ENCODE results near the gene CDC37L1.
A peak's percentile ranks its signal among the peaks of the same experiment; 100 is the strongest.
"Not testable (repeated sequence)": the region's sequence is repeated elsewhere in the genome, so short reads cannot be mapped to it uniquely, and the experiment has no call there.

CDC37L1 gene

DNA sequence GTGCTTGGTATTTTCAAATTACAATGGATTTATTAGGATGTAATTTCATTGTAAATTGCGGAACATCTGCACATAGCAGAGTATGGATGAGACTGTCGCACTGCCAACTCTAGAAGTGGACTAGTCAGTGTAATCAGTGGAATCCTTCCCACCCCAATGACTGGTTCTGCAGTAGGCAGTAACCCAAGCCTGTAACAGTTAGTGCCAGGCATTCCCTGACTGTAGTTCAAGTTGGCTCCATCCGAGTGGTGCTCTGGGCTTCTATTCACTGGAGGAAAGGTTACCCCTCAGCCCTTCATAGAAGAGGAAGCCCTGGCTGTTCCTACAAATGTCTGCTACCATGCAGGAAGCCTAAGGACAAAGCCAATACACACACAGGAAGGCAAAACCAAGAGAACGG, 38.4 kb downstream of the CDC37L1 start:
- DNase-seq: no peak

GRCh38 chr9:4718911-4719310, 39.5 kb downstream of the CDC37L1 start:
- DNase-seq: no peak

GRCh38 chr9:4721736-4722135, 42.4 kb downstream of the CDC37L1 start:
- no peak for DNase-seq

DNA sequence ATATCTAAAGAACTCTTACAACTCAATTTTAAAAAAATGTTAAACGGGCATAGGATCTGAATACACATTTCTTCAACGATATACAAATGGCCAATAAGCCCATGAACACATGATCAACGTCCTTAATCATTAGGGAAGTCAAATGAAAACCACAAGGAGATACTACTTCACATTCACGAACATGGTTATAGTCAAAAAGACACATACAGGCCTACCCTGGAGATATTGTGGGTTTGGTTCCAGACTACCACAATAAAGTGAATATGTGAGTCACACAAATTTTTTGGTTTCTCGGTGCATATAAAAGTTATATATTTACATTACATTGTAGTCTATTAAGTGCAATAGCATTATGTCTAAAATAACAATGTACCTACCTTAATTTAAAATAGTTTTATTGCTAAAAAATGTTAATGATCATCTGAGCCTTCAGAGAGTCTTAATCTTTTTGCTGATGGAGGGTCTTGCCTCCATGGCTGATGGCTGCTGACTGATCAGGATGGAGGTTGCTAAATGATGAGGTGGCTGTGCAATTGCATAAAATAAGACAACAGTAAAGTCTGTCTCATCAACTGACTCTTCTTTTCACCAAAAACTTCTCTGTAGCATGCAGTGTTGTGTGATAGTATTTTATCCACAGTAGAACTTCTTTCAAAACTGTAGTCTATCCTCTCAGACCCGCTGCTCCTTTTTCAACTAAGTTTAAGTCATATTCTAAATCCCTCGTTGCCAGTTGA, 46.5 kb downstream of the CDC37L1 start:
- peak; percentile 61 for DNase-seq

GRCh38 chr9:4727593-4727992, 48.2 kb downstream of the CDC37L1 start:
- DNase-seq: peak; percentile 61

DNA sequence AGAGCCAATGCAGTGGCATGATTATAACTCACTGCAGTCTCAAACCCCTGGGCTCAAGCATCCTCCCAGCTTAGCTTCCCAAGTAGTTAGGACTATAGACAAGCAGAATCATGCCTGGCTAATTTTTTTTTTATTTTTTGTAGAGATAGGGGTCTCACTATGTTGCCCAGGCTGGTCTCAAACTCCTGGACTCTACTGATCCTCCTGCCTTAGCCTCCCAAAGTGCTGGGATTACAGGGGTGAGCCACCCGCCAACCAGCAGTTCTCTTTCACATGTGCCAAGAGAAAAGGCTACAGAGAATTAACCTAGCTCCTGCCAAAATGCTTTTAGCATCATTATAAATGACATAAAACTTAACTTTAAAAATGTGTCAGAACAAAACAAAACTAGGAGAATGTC, 53.5 kb downstream of the CDC37L1 start:
- DNase-seq: no peak

DNA sequence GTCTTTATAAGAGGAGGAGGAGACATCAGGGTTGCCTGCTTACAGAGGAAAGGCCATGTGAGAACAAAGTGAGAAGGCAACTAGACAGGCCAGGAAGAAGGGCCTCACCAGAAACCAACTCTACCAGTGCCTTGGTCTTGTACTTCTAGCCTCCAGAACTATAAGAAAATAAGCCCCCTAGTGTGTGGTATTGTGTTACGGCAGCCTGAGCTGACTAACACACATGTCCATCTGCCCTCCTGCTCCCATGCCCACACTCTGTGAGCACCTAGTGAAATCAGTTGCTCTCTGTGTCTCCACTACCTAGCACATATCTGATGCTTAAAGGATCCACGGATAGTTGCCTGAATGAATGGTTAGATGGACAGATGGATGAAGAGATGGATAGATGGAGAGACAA, 54.8 kb downstream of the CDC37L1 start:
- DNase-seq: no peak

DNA sequence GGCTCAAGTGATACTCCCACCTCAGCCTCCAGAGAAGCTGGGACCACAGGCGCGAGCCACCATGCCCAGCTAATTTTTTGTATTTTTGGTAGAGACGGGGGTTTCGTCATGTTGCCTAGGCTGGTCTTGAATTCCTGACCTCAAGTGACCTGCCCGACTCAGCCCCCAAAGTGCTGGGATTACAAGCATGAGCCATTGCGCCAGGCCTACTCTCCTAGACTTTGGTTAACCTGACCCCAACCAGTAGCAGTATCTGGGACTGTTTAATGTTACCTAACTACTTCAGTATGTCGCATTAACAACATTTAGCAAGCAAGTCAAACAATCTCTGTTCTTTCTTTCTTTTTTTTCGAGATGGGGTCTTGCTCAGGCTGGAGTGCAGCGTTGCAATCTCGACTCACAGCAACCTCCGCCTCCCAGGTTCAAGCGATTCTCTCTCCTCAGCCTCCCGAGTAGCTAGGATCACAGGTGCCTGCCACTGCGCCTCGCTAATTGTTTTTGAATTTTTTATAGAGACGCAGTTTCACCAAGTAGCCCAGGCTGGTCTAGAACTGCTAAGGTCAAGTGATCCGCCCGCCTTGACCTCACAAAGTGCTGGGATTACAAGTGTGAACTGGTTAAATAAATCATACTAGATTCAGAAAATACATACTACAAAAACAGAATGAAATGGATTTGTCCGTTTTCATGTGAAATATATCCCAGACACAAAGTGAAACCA, 59.7 kb downstream of the CDC37L1 start:
- no peak for DNase-seq

DNA sequence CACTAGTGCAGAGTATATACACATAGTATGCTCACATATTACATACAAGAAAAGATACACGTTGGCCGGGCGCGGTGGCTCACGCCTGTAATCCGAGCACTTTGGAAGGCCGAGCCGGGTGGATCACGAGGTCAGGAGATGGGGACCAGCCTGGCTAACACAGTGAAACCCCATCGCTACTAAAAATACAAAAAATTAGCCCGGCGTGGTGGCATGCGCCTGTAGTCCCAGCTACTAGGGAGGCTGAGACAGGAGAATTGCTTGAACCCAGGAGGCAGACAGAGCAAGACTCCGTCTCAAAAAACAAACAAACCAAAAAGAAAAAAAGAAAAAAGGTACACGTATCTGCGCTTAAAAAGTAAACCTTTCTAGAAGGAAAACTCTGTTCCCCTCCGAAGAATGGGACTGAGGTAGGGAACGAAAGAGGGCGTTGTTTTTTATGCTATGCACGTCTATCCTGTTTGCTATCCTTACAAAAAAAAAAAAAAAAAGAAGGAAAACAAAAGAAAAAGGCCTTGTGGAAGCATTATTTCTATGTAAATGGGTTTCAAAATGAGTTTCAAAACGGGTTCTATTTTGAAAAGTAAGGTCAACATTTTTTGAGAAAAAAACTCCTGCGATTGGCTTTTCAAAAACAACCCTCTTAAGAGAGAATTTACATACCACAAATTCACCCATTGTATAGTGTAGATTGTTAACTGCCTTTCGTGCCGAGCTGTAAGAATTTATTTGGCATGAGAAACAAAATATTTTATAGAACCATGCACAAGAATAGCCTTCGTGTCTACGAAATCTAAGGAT, 60.4 kb downstream of the CDC37L1 start:
- DNase-seq: no peak

DNA sequence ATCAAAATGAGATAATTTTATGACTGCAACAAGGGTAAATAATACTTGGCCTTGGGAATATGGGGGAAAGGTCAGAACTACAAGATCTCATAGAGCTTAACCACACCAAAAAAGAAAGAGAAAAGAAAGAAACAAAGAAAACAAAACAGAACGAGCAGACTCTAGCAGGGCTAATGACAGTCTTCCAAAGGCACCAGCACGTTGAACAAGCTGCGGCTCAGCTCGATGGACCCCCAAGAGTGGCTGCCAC, 60.9 kb downstream of the CDC37L1 start:
- DNase-seq: no peak

DNA sequence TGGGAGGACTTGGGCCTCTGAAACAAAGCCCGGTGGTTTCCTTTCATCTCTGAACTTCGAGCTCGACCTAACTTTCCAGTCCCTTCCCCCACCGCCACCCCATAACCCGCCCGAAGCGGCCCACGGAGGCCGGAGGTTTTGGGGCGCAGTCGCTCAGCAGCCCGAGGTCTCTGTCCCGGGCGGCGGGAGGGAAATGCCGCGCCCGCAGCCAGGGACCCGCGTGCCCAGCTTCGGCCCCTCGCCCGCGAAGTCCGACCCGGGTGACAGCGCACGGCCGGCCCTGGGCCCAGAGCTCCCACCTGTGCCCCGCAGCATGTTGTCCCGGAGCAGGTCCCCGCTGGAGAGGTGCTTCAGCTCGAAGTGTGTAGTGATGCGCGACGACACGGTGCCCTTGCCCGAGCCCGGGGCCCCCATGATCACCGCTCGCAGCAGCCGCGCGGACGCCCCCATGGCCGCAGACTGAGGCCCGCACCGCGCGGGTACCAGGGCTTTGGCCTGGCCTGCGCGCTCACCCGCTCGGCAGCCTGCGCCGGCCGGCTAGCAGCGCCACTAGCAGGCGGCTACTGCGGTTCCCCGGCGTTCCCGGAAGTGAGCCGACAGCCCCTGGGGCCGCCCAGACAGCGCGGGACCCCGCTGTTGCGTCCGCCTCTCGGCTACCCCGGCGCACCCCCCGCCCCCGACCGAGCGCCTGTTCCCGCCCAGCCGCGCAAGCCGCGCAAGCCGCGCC, 61.4 kb downstream of the CDC37L1 start, which contains the start of gene AK3:
Gene AK3 (minus strand): TSS at position 565 of the 727 bp plus-strand sequence. CDS start 115 bp downstream, at position 450.
- peak; percentile 87 for DNase-seq

- DNase-seq: no peak
Observed at GRCh38 chr9:4741365-4742089, 62.2 kb downstream of the CDC37L1 start.

GRCh38 chr9:4742246-4742645, 62.9 kb downstream of the CDC37L1 start:
- no peak for DNase-seq

DNA sequence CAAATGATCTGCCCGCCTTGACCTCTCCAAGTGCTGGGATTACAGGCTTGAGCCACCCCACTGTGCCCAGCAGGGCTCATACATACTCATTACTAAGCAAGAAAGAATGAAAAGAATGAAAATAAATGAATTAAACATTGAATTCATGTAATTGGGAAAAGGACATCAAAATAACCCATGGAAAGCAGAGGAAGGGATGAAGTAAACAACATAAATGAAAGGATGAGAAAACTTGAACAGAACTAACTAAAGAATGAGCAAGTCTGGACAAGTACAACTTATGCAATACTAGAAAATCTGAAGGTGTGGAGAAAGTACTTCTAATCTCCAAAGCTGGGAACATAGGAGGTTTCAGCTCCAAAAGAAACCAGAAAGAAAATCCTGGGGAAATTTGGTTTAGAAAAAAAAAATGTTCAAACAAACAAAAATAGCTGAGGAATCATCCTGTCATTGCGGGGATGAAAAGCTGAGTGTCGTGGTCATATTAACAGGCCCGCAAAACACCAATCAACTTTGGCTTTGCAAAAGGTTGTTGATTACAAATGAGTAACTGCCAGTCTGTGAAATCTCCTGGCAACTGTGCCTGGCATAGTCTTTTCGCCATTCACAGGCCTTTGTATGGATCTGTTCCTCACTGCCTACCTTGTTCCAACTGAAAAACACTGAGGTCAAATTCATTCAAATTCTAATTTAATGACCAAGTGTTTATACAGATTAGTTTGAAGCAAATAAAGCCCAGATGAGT, 63.9 kb downstream of the CDC37L1 start:
- DNase-seq: no peak

DNA sequence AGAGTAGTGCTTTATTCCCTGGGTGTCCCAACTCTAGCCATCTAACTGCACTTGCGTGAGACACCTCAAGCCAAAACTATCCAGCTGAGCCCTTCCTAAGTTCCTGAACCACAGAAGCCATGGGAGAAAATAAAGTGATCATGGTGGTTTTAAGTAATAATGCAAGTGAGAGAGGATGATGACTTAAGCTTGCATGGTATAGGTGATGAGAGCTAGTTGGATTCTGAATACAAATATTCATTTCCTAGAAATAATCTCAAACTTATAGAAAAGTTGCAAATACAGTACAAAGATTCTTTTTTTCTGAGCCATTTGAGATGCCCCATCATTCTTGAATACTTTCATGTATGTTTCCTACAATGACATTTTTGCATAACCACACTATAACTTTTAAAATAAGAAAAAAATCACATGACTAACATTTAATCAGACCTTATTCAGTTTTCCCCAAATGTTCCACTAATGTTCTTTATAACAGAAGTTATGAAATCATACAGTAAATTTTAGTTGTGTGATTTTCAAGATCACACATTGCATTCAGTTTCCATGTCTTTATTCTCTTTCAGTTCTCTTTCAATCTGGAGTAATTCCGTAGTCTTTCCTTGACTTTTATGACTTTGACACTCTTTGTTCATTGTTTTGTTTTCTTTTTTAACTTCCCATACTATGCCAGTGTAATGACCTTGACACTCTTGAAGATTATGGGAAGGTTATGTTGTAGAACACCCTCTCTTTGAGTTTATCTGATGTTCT, 67.1 kb downstream of the CDC37L1 start:
- DNase-seq: peak; percentile 30

DNA sequence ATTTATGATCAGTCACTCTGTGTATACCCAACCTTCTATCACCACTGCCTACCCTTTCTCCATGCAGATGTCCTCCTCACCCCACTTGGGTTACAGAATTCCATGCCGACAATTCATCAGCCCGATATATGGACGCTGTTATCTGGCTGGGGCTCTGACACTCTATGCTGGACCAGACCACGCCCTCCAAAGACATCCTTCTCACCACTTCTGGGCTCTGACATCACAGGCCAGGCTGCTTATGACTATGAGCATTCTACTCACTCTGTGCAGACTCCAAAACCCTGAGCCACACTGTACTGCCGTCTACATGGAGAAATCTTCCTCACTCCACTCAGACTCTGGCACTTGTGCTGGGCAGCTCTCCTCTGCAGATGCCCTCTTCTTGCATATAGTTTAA, 69.2 kb downstream of the CDC37L1 start:
- no peak for DNase-seq

DNA sequence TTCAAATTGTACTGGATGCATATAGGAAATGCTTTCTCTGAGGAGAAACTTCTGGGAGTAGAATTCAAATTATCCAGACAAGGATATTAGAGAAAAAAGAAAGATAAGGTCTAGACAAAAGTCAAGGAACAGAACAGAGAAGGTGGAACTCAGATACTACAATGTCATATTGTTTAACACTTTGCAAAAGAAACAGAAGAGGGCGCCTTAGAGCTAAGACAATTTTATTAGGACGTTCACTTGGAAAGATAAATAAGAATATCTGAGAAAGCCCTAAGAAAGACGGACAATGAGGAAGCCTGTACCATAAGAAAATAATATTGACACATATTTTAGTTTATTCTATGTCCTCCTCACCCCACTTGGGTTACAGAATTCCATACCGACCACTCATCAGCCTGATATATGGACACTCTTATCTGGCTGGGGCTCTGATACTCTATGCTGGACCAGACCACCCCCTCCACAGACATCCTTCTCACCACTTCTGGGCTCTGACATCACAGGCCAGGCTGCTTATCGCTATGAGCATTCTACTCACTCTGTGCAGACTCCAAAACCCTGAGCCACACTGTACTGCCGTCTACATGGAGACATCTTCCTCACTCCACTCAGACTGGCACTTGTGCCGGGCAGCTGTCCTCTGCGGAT, 70.8 kb downstream of the CDC37L1 start:
- peak; percentile 54 for DNase-seq

- DNase-seq: not testable (repeated sequence)
Observed at GRCh38 chr9:4754530-4754929, 75.2 kb downstream of the CDC37L1 start.

DNA sequence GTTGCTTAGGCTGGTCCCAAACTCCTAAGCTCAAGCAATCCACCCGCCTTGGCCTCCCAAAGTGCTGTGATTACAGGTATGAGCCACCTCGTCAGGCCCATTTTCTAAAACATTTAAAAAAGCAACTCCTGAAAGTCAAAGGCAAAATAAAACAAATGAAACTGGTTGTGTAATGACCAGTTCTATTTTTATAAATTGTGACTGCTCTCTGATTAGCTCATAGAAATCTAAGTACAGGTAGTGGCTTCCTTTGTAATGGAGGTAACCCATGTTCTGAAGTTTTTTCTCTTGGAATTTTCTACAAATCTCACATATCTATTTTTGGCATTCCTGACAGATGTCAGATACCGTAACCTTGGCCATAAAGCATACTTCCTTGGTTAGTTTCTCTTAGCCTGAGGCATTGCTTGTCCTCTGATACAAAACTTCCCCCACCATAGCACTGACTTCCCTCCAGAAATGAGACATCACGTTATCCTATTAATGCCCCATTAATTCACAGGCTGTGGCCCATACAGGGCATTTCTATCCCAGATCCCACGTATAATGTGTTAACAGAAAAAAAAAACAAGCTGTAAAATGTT, 75.7 kb downstream of the CDC37L1 start:
- DNase-seq: no peak

GRCh38 chr9:4756420-4756819, 77.1 kb downstream of the CDC37L1 start:
- no peak for DNase-seq
